GM23338 (cell line): ENCODE data around the gene NDC80. TPM values are rescaled to one million over a fixed set of nuclear protein-coding genes. Genes with fewer than 3 reads are reported as not detected.

ENCODE experiments used
- ATAC-seq: fragments of 200-7000 bp; cut with Tn5 transposase; 3 replicates; pipeline ENCODE4 v1.9.1; 2020
- DNase-seq: peaks from one replicate; pipeline ENCODE4 v3.0.0-alpha.2; 2015; ENCODE audit warnings: low spot score
- H2AFZ ChIP-seq: fragments of 200-600 bp; sonication (generic); 2 replicates; pipeline ENCODE4 v1.8.0; 2016; ENCODE audit warnings: antibody characterized with exemption, mild to moderate bottlenecking, moderate library complexity
- H3F3A ChIP-seq: fragments of 200-600 bp; sonication (generic); replicated peaks from 2 replicates; pipeline ENCODE4 v1.8.0; 2017; ENCODE audit warnings: antibody characterized with exemption, mixed run types, low read depth
- H3K27ac ChIP-seq: fragments of 200-600 bp; sonication (generic); 2 replicates; pipeline ENCODE4 v1.6.1; 2016; ENCODE audit warnings: low read depth
- H3K27me3 ChIP-seq: fragments of 200-600 bp; sonication (generic); 2 replicates; pipeline ENCODE4 v1.8.0; 2016; ENCODE audit warnings: mild to moderate bottlenecking, mixed run types, moderate library complexity; ENCODE audit not compliant: insufficient read depth
- H3K36me3 ChIP-seq: fragments of 200-600 bp; sonication (generic); 2 replicates; pipeline ENCODE4 v1.8.0; 2016; ENCODE audit warnings: mild to moderate bottlenecking; ENCODE audit not compliant: insufficient read depth
- H3K4me1 ChIP-seq: fragments of 200-600 bp; sonication (generic); 2 replicates; pipeline ENCODE4 v1.8.0; 2016; ENCODE audit warnings: mild to moderate bottlenecking, moderate library complexity; ENCODE audit not compliant: insufficient read depth
- H3K4me2 ChIP-seq: fragments of 200-600 bp; sonication (generic); 2 replicates; pipeline ENCODE4 v1.7.1; 2017; ENCODE audit warnings: mixed run types
- H3K4me3 ChIP-seq: fragments of 200-600 bp; sonication (generic); 2 replicates; pipeline ENCODE4 v1.6.1; 2016; ENCODE audit warnings: mixed run types
- H3K79me2 ChIP-seq: fragments of 200-600 bp; sonication (generic); replicated peaks from 2 replicates; pipeline ENCODE4 v1.8.0; 2017; ENCODE audit warnings: mild to moderate bottlenecking; ENCODE audit not compliant: insufficient read depth
- H3K9me2 ChIP-seq: fragments of 200-600 bp; sonication (generic); 2 replicates; pipeline ENCODE4 v1.8.0; 2017; ENCODE audit not compliant: insufficient read depth
- H4K20me1 ChIP-seq: fragments of 200-600 bp; sonication (generic); replicated peaks from 2 replicates; pipeline ENCODE4 v1.8.0; 2017; ENCODE audit warnings: mild to moderate bottlenecking; ENCODE audit not compliant: insufficient read depth
- H3K27ac Mint-ChIP-seq: 2 replicates; pipeline ENCODE4 v1.8.0; 2020; ENCODE audit warnings: inconsistent platforms, mild to moderate bottlenecking, moderate library complexity, mixed read lengths
- H3K27me3 Mint-ChIP-seq: 3 replicates; pipeline ENCODE4 v1.8.0; 2022; ENCODE audit warnings: low read depth, mild to moderate bottlenecking, moderate library complexity, mixed read lengths, inconsistent platforms; ENCODE audit not compliant: insufficient read depth, poor library complexity
- H3K36me3 Mint-ChIP-seq: 3 replicates; pipeline ENCODE4 v1.8.0; 2021; ENCODE audit warnings: low read depth, mild to moderate bottlenecking, inconsistent platforms, moderate library complexity, mixed read lengths
- H3K4me1 Mint-ChIP-seq: 3 replicates; pipeline ENCODE4 v1.8.0; 2020; ENCODE audit warnings: mild to moderate bottlenecking, inconsistent platforms, mixed read lengths
- H3K4me3 Mint-ChIP-seq: 3 replicates; pipeline ENCODE4 v1.8.0; 2021; ENCODE audit warnings: moderate library complexity, mild to moderate bottlenecking, inconsistent platforms, mixed read lengths
- H3K9me3 Mint-ChIP-seq: 3 replicates; pipeline ENCODE4 v1.8.0; 2020; ENCODE audit warnings: moderate library complexity, mild to moderate bottlenecking, inconsistent platforms, mixed read lengths
- CREB1 ChIP-seq: fragments of 250-450 bp; sonication (Bioruptor Pico); IDR thresholded peaks from 2 replicates; pipeline ENCODE4 v1.5.0; 2020; ENCODE audit warnings: low read depth, mild to moderate bottlenecking, moderate library complexity
- CTCF ChIP-seq, 2 experiments: fragments of 200-600 bp in 1 of 2; sonication (generic) in 1 of 2; conservative IDR thresholded peaks; 2 replicates each; pipeline versions ENCODE4 v1.5.1 to v1.6.1; 2016 to 2017; ENCODE audit warnings: antibody characterized with exemption in 2 of 2, low read depth in 2 of 2, mild to moderate bottlenecking in 2 of 2, moderate library complexity in 1 of 2
- ETS1 ChIP-seq: IDR thresholded peaks from 2 replicates; pipeline ENCODE4 v1.6.1; 2016; ENCODE audit warnings: antibody characterized with exemption
- EZH2 ChIP-seq: fragments of 200-600 bp; sonication (generic); IDR thresholded peaks from one replicate; pipeline ENCODE4 v1.8.0; 2017; ENCODE audit warnings: antibody characterized with exemption, mild to moderate bottlenecking, low read depth; ENCODE audit not compliant: unreplicated experiment
- EZH2phosphoT487 ChIP-seq: fragments of 200-600 bp; sonication (generic); IDR thresholded peaks from one replicate; pipeline ENCODE4 v1.8.1; 2018; ENCODE audit warnings: antibody characterized with exemption; ENCODE audit not compliant: unreplicated experiment
- JUNB ChIP-seq: IDR thresholded peaks from one replicate; pipeline ENCODE4 v1.6.1; 2016; ENCODE audit warnings: antibody characterized with exemption; ENCODE audit not compliant: unreplicated experiment
- NANOG ChIP-seq: IDR thresholded peaks from 2 replicates; pipeline ENCODE4 v1.6.1; 2016; ENCODE audit warnings: antibody characterized with exemption, borderline replicate concordance
- POLR2AphosphoS5 ChIP-seq: IDR thresholded peaks from 2 replicates; pipeline ENCODE4 v1.6.1; 2016; ENCODE audit warnings: antibody characterized with exemption, low read depth
- REST ChIP-seq: IDR thresholded peaks from one replicate; pipeline ENCODE4 v1.6.1; 2018; ENCODE audit warnings: antibody characterized with exemption; ENCODE audit not compliant: unreplicated experiment
- STAT1 ChIP-seq: IDR thresholded peaks from one replicate; pipeline ENCODE4 v1.6.1; 2016; ENCODE audit warnings: antibody characterized with exemption; ENCODE audit not compliant: unreplicated experiment
- ZNF114 ChIP-seq: fragments of 250-450 bp; sonication (Bioruptor Pico); IDR thresholded peaks from 2 replicates; pipeline ENCODE4 v1.5.0; 2020; ENCODE audit warnings: mild to moderate bottlenecking, moderate library complexity
- ZNF331 ChIP-seq: fragments of 250-450 bp; sonication (Bioruptor Pico); IDR thresholded peaks from 2 replicates; pipeline ENCODE4 v1.5.0; 2020; ENCODE audit warnings: low read depth, mild to moderate bottlenecking, moderate library complexity
- ZNF462 ChIP-seq: fragments of 250-450 bp; sonication (Bioruptor Pico); IDR thresholded peaks from 2 replicates; pipeline ENCODE4 v1.5.0; 2020; ENCODE audit warnings: mild to moderate bottlenecking, moderate library complexity
- polyA plus RNA-seq: library from polyadenylated mRNA; unstranded; fragments of >200 nt; fragmentation: Nextera tagmentation; extraction: Ambion mirVana; gene quantifications from 2 replicates; pipeline ENCODE4 v1.2.1, GENCODE V29; 2016
- total RNA-seq: library from RNA; depleted of rRNA; stranded (reverse); fragments of >200 nt; shearing (Covaris generic); gene quantifications from 2 replicates; pipeline ENCODE4 v1.2.3, GENCODE V29; 2014

NDC80 gene
- total and polyA plus RNA-seq, 2 experiments from 2014 or later = 36.6 to 58.4 TPM

- TF ChIP-seq ETS1 (no peak), ZNF462 (CRISPR knock-in tag) (no peak), ZNF114 (CRISPR knock-in tag) (no peak), STAT1 (no peak)
Observed at GRCh38 chr18:2627821-2628276, 56.5 kb downstream of the NDC80 start (continued).

GRCh38 chr18:2629003-2629402 is 57.6 kb downstream of the NDC80 start:
- H3F3A ChIP-seq = no peaks in the 10 kb centered on the region
- Mint-ChIP-seq H3K27me3 (peaks cover 6% of the 10 kb centered on the region), H3K9me3 (peaks cover 8% of the 10 kb centered on the region; the same call in 2 of the 3 replicates), H3K4me1 (no peaks in the 10 kb centered on the region), H3K36me3 (no peaks in the 10 kb centered on the region), H3K4me3 (no peak overlapping the region), H3K27ac (no peak overlapping the region)
- no peaks in the 10 kb centered on the region for H3K36me3 ChIP-seq
- peaks cover 15% of the 10 kb centered on the region; the same call in 1 of the 2 replicates for H3K9me2 ChIP-seq
- no peak overlapping the region for H2AFZ ChIP-seq
- H3K4me3 ChIP-seq = no peak overlapping the region
- H3K79me2 ChIP-seq = no peaks in the 10 kb centered on the region
- DNase-seq (no peak), ATAC-seq (no peak)
- no peaks in the 10 kb centered on the region for H3K27me3 ChIP-seq
- H3K4me2 ChIP-seq = no peak overlapping the region
- H4K20me1 ChIP-seq = no peaks in the 10 kb centered on the region
- no peak overlapping the region for H3K27ac ChIP-seq
- H3K4me1 ChIP-seq = no peaks in the 10 kb centered on the region
- TF ChIP-seq JUNB = no peak
- no peak for TF ChIP-seq ZNF114 (CRISPR knock-in tag)
- TF ChIP-seq CREB1 (CRISPR knock-in tag) = no peak
- TF ChIP-seq NANOG = no peak
- TF ChIP-seq STAT1 = no peak
- no peak for TF ChIP-seq CTCF (conservative IDR thresholded peaks at IDR 0.05; ENCODE audit: low read depth in 2 of 2)
- TF ChIP-seq REST = no peak
- no peak for TF ChIP-seq ZNF331 (CRISPR knock-in tag)
- TF ChIP-seq EZH2 = no peak
- TF ChIP-seq POLR2AphosphoS5 = no peak
- TF ChIP-seq EZH2phosphoT487 = no peak
